OCI-LY3 (cell line): ENCODE data around the gene KRCC1.
"Not testable (repeated sequence)": the region's sequence is repeated elsewhere in the genome, so short reads cannot be mapped to it uniquely, and the experiment has no call there.

ENCODE experiments used
- H2AFZ ChIP-seq: fragments of 200-600, 300-600 bp; shearing (Covaris generic); 2 replicates; pipeline ENCODE4 v1.6.0; 2014; ENCODE audit warnings: antibody characterized with exemption, low read depth, low read length
- H3K27ac ChIP-seq: fragments of 200-600, 300-600 bp; sonication (generic); 2 replicates; pipeline ENCODE4 v1.5.1; 2014; ENCODE audit warnings: mild to moderate bottlenecking, low read length, moderate library complexity, mixed read lengths
- H3K27me3 ChIP-seq: fragments of 200-600, 300-600 bp; sonication (generic); 2 replicates; pipeline ENCODE4 v1.6.1; 2014; ENCODE audit warnings: low read depth, low read length, mixed read lengths
- H3K36me3 ChIP-seq: fragments of 200-600, 300-600 bp; sonication (generic); replicated peaks from 2 replicates; pipeline ENCODE3; 2014; ENCODE audit warnings: low read depth, low read length, mixed read lengths
- H3K4me1 ChIP-seq: fragments of 300-600, 200-600 bp; sonication (generic); 2 replicates; pipeline ENCODE4 v1.6.1; 2014; ENCODE audit warnings: low read length, mixed read lengths
- H3K4me2 ChIP-seq: fragments of 200-600, 300-600 bp; sonication (generic); 2 replicates; pipeline ENCODE4 v1.6.1; 2014; ENCODE audit warnings: low read length, mixed read lengths
- H3K4me3 ChIP-seq: fragments of 300-600, 200-600 bp; sonication (generic); 2 replicates; pipeline ENCODE4 v1.5.1; 2014; ENCODE audit warnings: antibody characterized with exemption, mild to moderate bottlenecking, low read length, moderate library complexity
- H3K79me2 ChIP-seq: fragments of 300-600, 200-600 bp; shearing (Covaris generic); 2 replicates; pipeline ENCODE4 v1.6.1; 2014; ENCODE audit warnings: mild to moderate bottlenecking, low read length, mixed read lengths
- H3K9ac ChIP-seq: fragments of 300-600, 200-600 bp; shearing (Covaris generic); 2 replicates; pipeline ENCODE4 v1.6.0; 2014; ENCODE audit warnings: mild to moderate bottlenecking, low read length, moderate library complexity
- H3K9me3 ChIP-seq: fragments of 200-600, 300-600 bp; shearing (Covaris generic); 2 replicates; pipeline ENCODE4 v1.6.1; 2014; ENCODE audit warnings: low read length, mixed read lengths; ENCODE audit not compliant: insufficient read depth
- H4K20me1 ChIP-seq: fragments of 200-600, 300-600 bp; sonication (generic); 2 replicates; pipeline ENCODE4 v1.6.1; 2016; ENCODE audit warnings: low read length, mixed read lengths; ENCODE audit not compliant: insufficient read depth
- EZH2phosphoT487 ChIP-seq: fragments of 200-600 bp; shearing (Covaris generic); IDR thresholded peaks from 2 replicates; pipeline ENCODE4 v1.6.1; 2018; ENCODE audit warnings: antibody characterized with exemption, mixed run types, low read depth
- TF ChIP-seq, protein P1 (sequence below): fragments of 200-600, 300-600 bp; sonication (generic); IDR thresholded peaks from 2 replicates; pipeline ENCODE4 v1.5.1; 2014; ENCODE audit warnings: antibody characterized with exemption, low read length, low read depth

The KRCC1 gene

DNA sequence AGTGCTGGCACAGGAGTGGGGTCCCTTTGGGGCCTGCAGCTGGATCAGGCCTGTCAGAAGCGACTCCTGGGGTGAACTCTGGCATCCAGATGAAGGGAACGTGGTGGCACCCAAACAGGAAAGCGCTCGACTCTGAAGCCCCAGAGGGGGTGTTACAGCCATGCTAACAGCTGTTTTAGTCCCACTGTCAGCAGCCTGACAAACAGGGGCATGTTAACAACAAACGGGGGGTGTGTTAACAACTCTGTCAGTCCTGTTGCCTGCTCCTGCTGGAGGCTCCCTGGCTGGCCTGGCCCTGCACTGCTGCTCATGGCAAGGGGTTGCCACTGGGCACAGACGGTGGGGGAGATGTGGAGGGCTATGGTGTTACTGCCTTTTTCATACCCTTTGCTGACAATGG, 36.7 kb downstream of the KRCC1 start:
- Histone ChIP-seq H3K4me3 (no peak overlapping the region), H3K4me1 (peaks cover 13% of the 10 kb centered on the region), H3K4me2 (no peak overlapping the region), H3K9ac (no peak overlapping the region), H4K20me1 (no peaks in the 10 kb centered on the region), H3K79me2 (no peaks in the 10 kb centered on the region), H3K36me3 (no peaks in the 10 kb centered on the region), H2AFZ (no peak overlapping the region), H3K27ac (no peak overlapping the region), H3K9me3 (no peaks in the 10 kb centered on the region), H3K27me3 (no peaks in the 10 kb centered on the region)
- no peak for TF ChIP-seq EZH2phosphoT487

- not testable (repeated sequence) for H3K4me2 ChIP-seq, H3K9ac ChIP-seq, H4K20me1 ChIP-seq, H3K9me3 ChIP-seq, H3K36me3 ChIP-seq, H3K4me3 ChIP-seq, H2AFZ ChIP-seq, H3K79me2 ChIP-seq, H3K27ac ChIP-seq, H3K27me3 ChIP-seq
- H3K4me1 ChIP-seq, result peaks cover 13% of the 10 kb centered on the region
Observed at GRCh38 chr2:88018077-88018805, 37.3 kb downstream of the KRCC1 start.

- not testable (repeated sequence) for H4K20me1 ChIP-seq, H3K27me3 ChIP-seq, H3K36me3 ChIP-seq, H3K79me2 ChIP-seq, H3K27ac ChIP-seq, H3K9me3 ChIP-seq
- H2AFZ ChIP-seq, result peak overlapping the region; percentile 98; the same call in 1 of the 2 replicates
- peak overlapping the region; percentile 94 for H3K4me2 ChIP-seq
- H3K9ac ChIP-seq, result peak overlapping the region; percentile 85; the same call in 1 of the 2 replicates
- peaks cover 13% of the 10 kb centered on the region for H3K4me1 ChIP-seq
- H3K4me3 ChIP-seq, result peak overlapping the region; percentile 91
Observed at GRCh38 chr2:88017780-88018038, 37.9 kb downstream of the KRCC1 start.

DNA sequence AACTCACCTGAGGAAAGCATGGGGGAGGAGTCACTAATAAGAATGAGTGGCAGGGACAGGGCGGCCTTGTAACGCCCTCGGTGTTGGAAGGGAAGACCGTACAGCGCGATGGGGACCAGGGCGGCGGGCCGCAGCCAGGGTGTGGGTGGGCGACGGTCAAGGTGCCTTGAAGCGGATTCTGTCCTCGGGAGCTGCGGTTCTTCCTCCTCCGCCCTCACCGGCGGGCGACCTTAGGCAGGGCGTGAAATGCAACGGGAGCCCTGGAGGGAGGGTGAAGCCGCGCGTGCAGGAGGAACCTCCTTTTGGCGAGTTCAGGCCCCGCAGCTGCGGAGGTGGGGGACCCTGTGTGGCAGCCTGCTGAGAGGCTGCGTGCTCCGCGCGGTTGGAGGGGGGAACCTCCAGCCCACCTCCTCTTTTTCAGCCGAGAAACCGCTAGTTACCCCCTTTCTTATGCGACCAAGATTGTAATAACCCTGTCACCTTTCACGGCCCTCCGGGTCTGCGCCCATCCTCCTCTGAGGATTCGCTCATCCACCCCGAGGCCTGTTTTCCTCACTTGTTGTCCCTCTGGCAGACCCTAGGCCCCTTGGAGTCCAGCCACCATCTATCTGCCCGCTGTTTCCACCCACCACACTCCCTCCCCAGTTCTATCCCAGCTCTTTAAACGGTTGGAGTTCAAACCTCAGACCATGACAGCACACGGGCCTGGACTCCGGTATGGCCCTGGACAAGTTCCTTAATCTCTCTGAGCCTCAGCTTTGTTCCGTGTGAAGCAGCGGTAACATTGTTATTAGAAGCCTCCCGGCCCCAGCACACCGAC, 38.4 kb downstream of the KRCC1 start:
- no peaks in the 10 kb centered on the region for H3K27me3 ChIP-seq
- no peaks in the 10 kb centered on the region for H3K36me3 ChIP-seq
- H3K4me1 ChIP-seq, result peaks cover 13% of the 10 kb centered on the region
- H2AFZ ChIP-seq, result peak overlapping the region; percentile 98
- H3K9me3 ChIP-seq, result no peaks in the 10 kb centered on the region
- peak overlapping the region; percentile 94 for H3K4me2 ChIP-seq
- H4K20me1 ChIP-seq, result no peaks in the 10 kb centered on the region
- TF ChIP-seq EZH2phosphoT487, result no peak
- TF ChIP-seq, protein P1, sequence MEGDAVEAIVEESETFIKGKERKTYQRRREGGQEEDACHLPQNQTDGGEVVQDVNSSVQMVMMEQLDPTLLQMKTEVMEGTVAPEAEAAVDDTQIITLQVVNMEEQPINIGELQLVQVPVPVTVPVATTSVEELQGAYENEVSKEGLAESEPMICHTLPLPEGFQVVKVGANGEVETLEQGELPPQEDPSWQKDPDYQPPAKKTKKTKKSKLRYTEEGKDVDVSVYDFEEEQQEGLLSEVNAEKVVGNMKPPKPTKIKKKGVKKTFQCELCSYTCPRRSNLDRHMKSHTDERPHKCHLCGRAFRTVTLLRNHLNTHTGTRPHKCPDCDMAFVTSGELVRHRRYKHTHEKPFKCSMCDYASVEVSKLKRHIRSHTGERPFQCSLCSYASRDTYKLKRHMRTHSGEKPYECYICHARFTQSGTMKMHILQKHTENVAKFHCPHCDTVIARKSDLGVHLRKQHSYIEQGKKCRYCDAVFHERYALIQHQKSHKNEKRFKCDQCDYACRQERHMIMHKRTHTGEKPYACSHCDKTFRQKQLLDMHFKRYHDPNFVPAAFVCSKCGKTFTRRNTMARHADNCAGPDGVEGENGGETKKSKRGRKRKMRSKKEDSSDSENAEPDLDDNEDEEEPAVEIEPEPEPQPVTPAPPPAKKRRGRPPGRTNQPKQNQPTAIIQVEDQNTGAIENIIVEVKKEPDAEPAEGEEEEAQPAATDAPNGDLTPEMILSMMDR, result no peak
- peak overlapping the region; percentile 72 for H3K27ac ChIP-seq
- H3K4me3 ChIP-seq, result peak overlapping the region; percentile 91
- H3K79me2 ChIP-seq, result no peaks in the 10 kb centered on the region
- peak overlapping the region; percentile 85 for H3K9ac ChIP-seq

GRCh38 chr2:88016086-88016959, 39.3 kb downstream of the KRCC1 start, which contains the start of gene RNU2-63P:
Gene RNU2-63P, minus strand, starts transcription at chr2:88016547.
- no peak for TF ChIP-seq EZH2phosphoT487
- TF ChIP-seq, protein P1, result no peak
- Histone ChIP-seq H3K4me1 (peaks cover 13% of the 10 kb centered on the region), H3K4me2 (peak within 1 kb of the TSS; percentile 94), H3K9me3 (no peaks in the 10 kb centered on the region), H4K20me1 (no peaks in the 10 kb centered on the region), H3K36me3 (no peaks in the 10 kb centered on the region), H3K27ac (peak within 1 kb of the TSS; percentile 72), H3K9ac (peak within 1 kb of the TSS; percentile 85), H3K4me3 (peak within 1 kb of the TSS; percentile 91), H3K79me2 (no peaks in the 10 kb centered on the region), H2AFZ (peak within 1 kb of the TSS; percentile 98), H3K27me3 (no peaks in the 10 kb centered on the region)
